ENCODE results near the gene ZNF525. TPM values are rescaled to one million over a fixed set of nuclear protein-coding genes. Genes with fewer than 3 reads are reported as not detected.

The ZNF525 gene
- total and polyA plus RNA-seq, 2 of the 13 experiments (the other 11 are each of a cell fraction or from before 2014, with no cell fraction given), result 3.4 to 8.7 TPM

- TF ChIP-seq ETS1 (CRISPR knock-in tag; IDR thresholded peaks at IDR 0.05) (no peak), HOXA9 (CRISPR knock-in tag; IDR thresholded peaks at IDR 0.05; ENCODE audit: borderline replicate concordance) (no peak), ZNF232 (CRISPR knock-in tag; IDR thresholded peaks at IDR 0.05; ENCODE audit: borderline replicate concordance) (no peak), SSRP1 (CRISPR knock-in tag; IDR thresholded peaks at IDR 0.05) (no peak), CREM (IDR thresholded peaks at IDR 0.05) (no peak), CREM (CRISPR knock-in tag; IDR thresholded peaks at IDR 0.05) (no peak), NFAT5 (CRISPR knock-in tag; IDR thresholded peaks at IDR 0.05) (no peak), SMARCC2 (IDR thresholded peaks at IDR 0.05) (no peak)
These were observed 6.7 kb downstream of the ZNF525 start (continued) for GRCh38 chr19:53372196-53372595.

- no TSS peak for BruUV-seq (replicated peaks)
- Histone ChIP-seq H3K9ac (ENCODE audit: insufficient read depth, low read depth, low read length) (no peak overlapping the region), H3K4me3 (replicated peaks in 1 of 3; ENCODE audit: insufficient read depth in 1 of 3, low read depth in 2 of 3, low read length in 3 of 3) (no peak overlapping the region), H3K4me2 (ENCODE audit: low read depth, low read length) (no peak overlapping the region), H3K36me3 (replicated peaks in 1 of 2; ENCODE audit: control insufficient read depth in 1 of 2, insufficient read depth in 2 of 2, low read length in 2 of 2) (peaks cover 0 to 3% of the 10 kb centered on the region in 2 experiments; a peak in 2 of 5 replicates), H4K20me1 (ENCODE audit: insufficient read depth, low read length) (no peaks in the 10 kb centered on the region), H3K4me1 (ENCODE audit: insufficient read depth, low read length) (no peaks in the 10 kb centered on the region), H2AFZ (ENCODE audit: low read length) (no peak overlapping the region), H3K9me3 (ENCODE audit: low read length) (no peaks in the 10 kb centered on the region), H3K79me2 (ENCODE audit: insufficient read depth, low read length) (no peaks in the 10 kb centered on the region), H3K27me3 (ENCODE audit: control insufficient read depth in 1 of 2, insufficient read depth in 2 of 2, low read length in 2 of 2) (no peaks in the 10 kb centered on the region; a peak in 1 of 5 replicates), H3K27ac (ENCODE audit: extremely low read length, insufficient read depth, low read length) (no peak overlapping the region)
- 49% methylated on average over 3 of the region's 3 CpGs for WGBS (ENCODE audit: low lambda C conversion rate)
- ChIA-PET POLR2A (no interaction called here), CTCF (ENCODE audit: low intra/inter-chr PET ratio, low total read pairs) (no interaction called here)
- FAIRE-seq, result no peak
- ATAC-seq, result no peak
- in situ Hi-C loops (cut with HindIII; ENCODE audit: extremely low pct_ligation_motif_present, low pct_unique_long_range_greater_than_20kb) (no loop called here), intact Hi-C loops (cut with micrococcal nuclease; ENCODE audit: unreplicated experiment) (no loop called here)
- DNase-seq (ENCODE audit: low spot score), result no peak
- no peak for TF ChIP-seq SATB2 (CRISPR knock-in tag; IDR thresholded peaks at IDR 0.05)
- TF ChIP-seq MEIS1 (CRISPR knock-in tag; IDR thresholded peaks at IDR 0.05; ENCODE audit: borderline replicate concordance), result no peak
- no peak for TF ChIP-seq REL (CRISPR knock-in tag; conservative IDR thresholded peaks at IDR 0.05)
- no peak for TF ChIP-seq ZMAT3 (CRISPR knock-in tag; conservative IDR thresholded peaks at IDR 0.05)
- no peak for TF ChIP-seq ZBTB38 (CRISPR knock-in tag; IDR thresholded peaks at IDR 0.05)
- TF ChIP-seq AKNA (CRISPR knock-in tag; IDR thresholded peaks at IDR 0.05; ENCODE audit: borderline replicate concordance), result no peak
These were observed 8.8 kb downstream of the ZNF525 start for GRCh38 chr19:53374288-53374687.

Data from HepG2 (cell line).